ENCODE results near the gene SLC5A11.

SLC5A11 gene

GRCh38 chr16:24955975-24956731 is 110.4 kb downstream of the SLC5A11 start:
- H3K9me3 ChIP-seq (ENCODE audit: insufficient read depth, low read depth, low read length), result no peaks in the 10 kb centered on the region
- H3K27ac ChIP-seq (ENCODE audit: low read length), result no peak overlapping the region
- no peaks in the 10 kb centered on the region for H3K4me1 ChIP-seq (ENCODE audit: insufficient read depth, low read length)
- no peak overlapping the region for H3K9ac ChIP-seq (ENCODE audit: low read depth, low read length)
- H3K4me3 ChIP-seq (ENCODE audit: low read length), result no peak overlapping the region
- H3K27me3 ChIP-seq (ENCODE audit: insufficient read depth, low read length), result no peaks in the 10 kb centered on the region
- peaks cover 94% of the 10 kb centered on the region for H3K36me3 ChIP-seq (ENCODE audit: insufficient read depth, low read depth, low read length)

GRCh38 chr16:24957887-24958286 is 112.1 kb downstream of the SLC5A11 start:
- H3K9ac ChIP-seq (ENCODE audit: low read depth, low read length), result no peak overlapping the region
- no peak overlapping the region for H3K4me3 ChIP-seq (ENCODE audit: low read length)
- peaks cover 3% of the 10 kb centered on the region; the same call in 1 of the 2 replicates for H3K9me3 ChIP-seq (ENCODE audit: insufficient read depth, low read depth, low read length)
- peaks cover 90% of the 10 kb centered on the region for H3K36me3 ChIP-seq (ENCODE audit: insufficient read depth, low read depth, low read length)
- H3K27ac ChIP-seq (ENCODE audit: low read length), result no peak overlapping the region
- H3K27me3 ChIP-seq (ENCODE audit: insufficient read depth, low read length), result no peaks in the 10 kb centered on the region
- no peaks in the 10 kb centered on the region for H3K4me1 ChIP-seq (ENCODE audit: insufficient read depth, low read length)
